ENCODE data around the gene ZNF564. TPM values are rescaled to one million over a fixed set of nuclear protein-coding genes. Genes with fewer than 3 reads are reported as not detected.

The ZNF564 gene
- total RNA-seq: 7.5 and 8.9 TPM in 2 replicates

GRCh38 chr19:12551060-12551832, at the start of gene ZNF564:
ZNF564 (minus strand) TSS chr19:12551482; CDS start chr19:12551332, 150 bp downstream.

GRCh38 chr19:12484371-12485051, 66.8 kb downstream of the ZNF564 start, which contains the start of gene ZNF709:
ZNF709 (minus strand) TSS chr19:12484816; CDS start chr19:12484657, 159 bp downstream.

Other genes starting within 250 kb of the ZNF564 start
- 3.5 and 5.6 TPM in 2 replicates for gene ZNF563, start 217.8 kb downstream of the ZNF564 start, total RNA-seq
- 3.3 and 3.9 TPM in 2 replicates for gene ZNF442, start 185.8 kb downstream of the ZNF564 start, total RNA-seq
- gene ZNF799, start 150.2 kb downstream of the ZNF564 start, total RNA-seq: 2.9 and 3.3 TPM in 2 replicates
- gene ZNF443, start 110.5 kb downstream of the ZNF564 start, total RNA-seq: 1.8 and 3.8 TPM in 2 replicates
- 2.9 and 4.8 TPM in 2 replicates for gene ZNF709, start 66.7 kb downstream of the ZNF564 start, total RNA-seq
- 11.6 and 12.3 TPM in 2 replicates for gene ZNF490, start 59.3 kb upstream of the ZNF564 start, total RNA-seq
- gene ZNF791, start 59.4 kb upstream of the ZNF564 start, total RNA-seq: 14.0 and 16.8 TPM in 2 replicates
- 41.3 and 47.9 TPM in 2 replicates for gene MAN2B1, start 115.3 kb upstream of the ZNF564 start, total RNA-seq
- gene WDR83, start 115.3 kb upstream of the ZNF564 start, total RNA-seq: 10.2 and 10.7 TPM in 2 replicates
- 43.8 and 51.4 TPM in 2 replicates for gene DHPS, start 130.4 kb upstream of the ZNF564 start, total RNA-seq
- not detected in 2 replicates for gene GNG14, start 136.5 kb upstream of the ZNF564 start, total RNA-seq
- 4.6 and 4.8 TPM in 2 replicates for gene FBXW9, start 145.1 kb upstream of the ZNF564 start, total RNA-seq
- 35.6 and 65.1 TPM in 2 replicates for gene TNPO2, start 172.4 kb upstream of the ZNF564 start, total RNA-seq
- 82.2 and 89.1 TPM in 2 replicates for gene TRIR, start 183.2 kb upstream of the ZNF564 start, total RNA-seq
- gene GET3, start 186.0 kb upstream of the ZNF564 start, total RNA-seq: 51.1 and 61.2 TPM in 2 replicates
- gene BEST2, start 200.3 kb upstream of the ZNF564 start, total RNA-seq: not detected in 2 replicates
- 12.5 and 19.4 TPM in 2 replicates for gene HOOK2, start 224.1 kb upstream of the ZNF564 start, total RNA-seq
- 60.2 and 68.0 TPM in 2 replicates for gene JUNB, start 240.0 kb upstream of the ZNF564 start, total RNA-seq